ENCODE data around the gene AP2B1.
A peak's percentile ranks its signal among the peaks of the same experiment; 100 is the strongest.

AP2B1 gene

GRCh38 chr17:35578197-35578928 is 8.8 kb upstream of the AP2B1 start, which contains the start of gene PEX12 (continued):
- peak; percentile 73 for TF ChIP-seq ZFHX2 (tag by site-specific recombination; conservative IDR thresholded peaks at IDR 0.05)
- no peak for TF ChIP-seq ZNF837 (tag by site-specific recombination; IDR thresholded peaks at IDR 0.05)
- 0 out of 2 replicates have a peak, but pooled peaks have one; percentile 49 for TF ChIP-seq PBX3 (CRISPR knock-in tag; IDR thresholded peaks at IDR 0.05)
- peak; percentile 63 for TF ChIP-seq ZBTB20 (tag by site-specific recombination; IDR thresholded peaks at IDR 0.05)
- peak; percentile 37; the same call in 1 of the 2 replicates for TF ChIP-seq ZNF324 (tag by site-specific recombination; IDR thresholded peaks at IDR 0.05)
- peak; percentile 75; the same call in 1 of the 2 replicates for TF ChIP-seq ZNF639 (tag by site-specific recombination; IDR thresholded peaks at IDR 0.05)
- peak; percentile 80 for TF ChIP-seq SP7 (tag by site-specific recombination; IDR thresholded peaks at IDR 0.05)
- TF ChIP-seq BCL6B (tag by site-specific recombination; IDR thresholded peaks at IDR 0.05), result no peak
- no peak for TF ChIP-seq ZNF362 (tag by site-specific recombination; IDR thresholded peaks at IDR 0.05)
- TF ChIP-seq ZNF629 (tag by site-specific recombination; IDR thresholded peaks at IDR 0.05), result peak; percentile 95

GRCh38 chr17:35578929-35579432 is 8.1 kb upstream of the AP2B1 start:
- H3K4me1 ChIP-seq (ENCODE audit: control insufficient read depth, insufficient read depth, low read length), result peaks cover 5% of the 10 kb centered on the region; the same call in 1 of the 2 replicates
- no peaks in the 10 kb centered on the region for H3K9me3 ChIP-seq (ENCODE audit: control insufficient read depth, insufficient read depth, low read depth, low read length)
- ChIA-PET CTCF (interaction anchor here (0.6 to 2.2 kb wide), 13 partner anchors 8 to 328 kb away, joined by 3 to 7 read pairs (median 4); partner anchors contain the start of gene AP2B1), POLR2A (interaction anchor here (0.5 to 4.5 kb wide), 22 partner anchors 8 to 1111 kb away, joined by 3 to 66 read pairs (median 4); partner anchors contain the start of genes AP2B1, CCT6B, RASL10B and SLFN11)
- peak overlapping the region; percentile 91 for H3K27ac ChIP-seq (ENCODE audit: extremely low read depth, low read depth, low read length)
- peaks cover 20 to 28% of the 10 kb centered on the region in 2 experiments for H3K36me3 ChIP-seq (ENCODE audit: control insufficient read depth in 2 of 2, insufficient read depth in 1 of 2, low read length in 2 of 2)
- H3K4me3 ChIP-seq (ENCODE audit: low read depth, low read length), result peak overlapping the region; percentile 88
- TF ChIP-seq SCRT2 (tag by site-specific recombination; IDR thresholded peaks at IDR 0.05) (no peak), ZNF366 (tag by site-specific recombination; conservative IDR thresholded peaks at IDR 0.05) (no peak), ZBTB48 (tag by site-specific recombination; IDR thresholded peaks at IDR 0.05) (peak; percentile 99), ZNF585B (tag by site-specific recombination; IDR thresholded peaks at IDR 0.05) (no peak), BCL11A (tag by site-specific recombination; IDR thresholded peaks at IDR 0.05; ENCODE audit: low read depth) (no peak), ZFHX2 (tag by site-specific recombination; conservative IDR thresholded peaks at IDR 0.05) (peak; percentile 44; the same call in 1 of the 2 replicates)

- Histone ChIP-seq H3K4me1 (ENCODE audit: control insufficient read depth, insufficient read depth, low read length) (peaks cover 11% of the 10 kb centered on the region; the same call in 1 of the 2 replicates), H3K36me3 (ENCODE audit: control insufficient read depth in 2 of 2, insufficient read depth in 1 of 2, low read length in 2 of 2) (no peaks in the 10 kb centered on the region), H3K27ac (ENCODE audit: extremely low read depth, low read depth, low read length) (no peak overlapping the region), H3K4me3 (ENCODE audit: low read depth, low read length) (no peak overlapping the region), H3K9me3 (ENCODE audit: control insufficient read depth, insufficient read depth, low read depth, low read length) (no peaks in the 10 kb centered on the region)
- ChIA-PET POLR2A (no interaction called here), CTCF (interaction anchor here (0.6 kb wide), 1 partner anchor 47 kb away, joined by 3 read pairs; the partner anchor contains the start of gene SLFN12L)
- TF ChIP-seq ZNF660 (tag by site-specific recombination; IDR thresholded peaks at IDR 0.05) (no peak), YY2 (tag by site-specific recombination; IDR thresholded peaks at IDR 0.05) (no peak), ZNF416 (tag by site-specific recombination; IDR thresholded peaks at IDR 0.05) (no peak), KLF10 (tag by site-specific recombination; IDR thresholded peaks at IDR 0.05) (no peak), ZNF2 (tag by site-specific recombination; IDR thresholded peaks at IDR 0.05) (no peak), ZNF391 (tag by site-specific recombination; IDR thresholded peaks at IDR 0.05; ENCODE audit: borderline replicate concordance, low read depth) (no peak), ZNF24 (tag by site-specific recombination; IDR thresholded peaks at IDR 0.05) (no peak), ZXDB (tag by site-specific recombination; IDR thresholded peaks at IDR 0.05) (no peak), ZNF184 (tag by site-specific recombination; IDR thresholded peaks at IDR 0.05) (no peak), ZNF510 (tag by site-specific recombination; IDR thresholded peaks at IDR 0.05; ENCODE audit: insufficient replicate concordance) (no peak), ZFP3 (tag by site-specific recombination; IDR thresholded peaks at IDR 0.05; ENCODE audit: low read depth) (no peak), ZNF843 (tag by site-specific recombination; IDR thresholded peaks at IDR 0.05) (no peak)
Observed at GRCh38 chr17:35584061-35584460, 3.1 kb upstream of the AP2B1 start.
